Neural cell (in vitro differentiated cells): ENCODE results near the gene INTS6. TPM values are rescaled to one million over a fixed set of nuclear protein-coding genes. Genes with fewer than 3 reads are reported as not detected.

ENCODE experiments used
- H2AFZ ChIP-seq: fragments of 200-600, 300-800 bp; sonication (generic), shearing (Covaris generic); 2 replicates; pipeline ENCODE4 v1.6.0; 2014; ENCODE audit warnings: low read depth, mild to moderate bottlenecking, antibody characterized with exemption, low read length, moderate library complexity
- H3F3A ChIP-seq: fragments of 200-600 bp; shearing (Covaris generic); 2 replicates; pipeline ENCODE4 v1.6.1; 2016; ENCODE audit warnings: mild to moderate bottlenecking, moderate library complexity, mixed read lengths, antibody characterized with exemption, low read length; ENCODE audit not compliant: insufficient read depth, poor library complexity, severe bottlenecking
- H3K27ac ChIP-seq: fragments of 200-600, 300-800 bp; sonication (generic), shearing (Covaris generic); 2 replicates; pipeline ENCODE4 v1.5.1; 2014; ENCODE audit warnings: mild to moderate bottlenecking, low read length, moderate library complexity
- H3K27me3 ChIP-seq: fragments of 300-800, 200-600 bp; sonication (generic), shearing (Covaris generic); 2 replicates; pipeline ENCODE4 v1.6.0; 2014; ENCODE audit warnings: mild to moderate bottlenecking, low read depth, low read length, moderate library complexity; ENCODE audit not compliant: insufficient read depth
- H3K36me3 ChIP-seq: fragments of 300-800, 200-600 bp; sonication (generic), shearing (Covaris generic); 2 replicates; pipeline ENCODE4 v1.5.1; 2014; ENCODE audit warnings: mild to moderate bottlenecking, antibody characterized with exemption, low read length, moderate library complexity; ENCODE audit not compliant: insufficient read depth
- H3K4me2 ChIP-seq: fragments of 300-800, 200-600 bp; sonication (generic), shearing (Covaris generic); 2 replicates; pipeline ENCODE4 v1.6.0; 2014; ENCODE audit warnings: mild to moderate bottlenecking, low read length
- H3K4me3 ChIP-seq: fragments of 300-800, 200-600 bp; sonication (generic), shearing (Covaris generic); 2 replicates; pipeline ENCODE4 v1.5.1; 2014; ENCODE audit warnings: mild to moderate bottlenecking, low read length, moderate library complexity
- H3K79me2 ChIP-seq: fragments of 200-600 bp; shearing (Covaris generic); replicated peaks from 2 replicates; pipeline ENCODE4 v1.6.0; 2014; ENCODE audit warnings: mild to moderate bottlenecking, low read length, moderate library complexity; ENCODE audit not compliant: insufficient read depth
- H3K9ac ChIP-seq: fragments of 300-800, 200-600 bp; sonication (generic), shearing (Covaris generic); 2 replicates; pipeline ENCODE4 v1.6.1; 2016; ENCODE audit warnings: mild to moderate bottlenecking, low read length, mixed read lengths
- H3K9me2 ChIP-seq: fragments of 200-600 bp; shearing (Covaris generic); 2 replicates; pipeline ENCODE4 v1.6.1; 2016; ENCODE audit warnings: mild to moderate bottlenecking, low read length, mixed read lengths; ENCODE audit not compliant: insufficient read depth
- H3K9me3 ChIP-seq: fragments of 200-600, 300-800 bp; sonication (generic), shearing (Covaris generic); 2 replicates; pipeline ENCODE4 v1.6.1; 2016; ENCODE audit warnings: mild to moderate bottlenecking, mixed run types, low read length, moderate library complexity, mixed read lengths
- H4K20me1 ChIP-seq: fragments of 200-600 bp; shearing (Covaris generic); 2 replicates; pipeline ENCODE4 v1.6.1; 2016; ENCODE audit warnings: mild to moderate bottlenecking, mixed run types; ENCODE audit not compliant: insufficient read depth
- EP300 ChIP-seq: fragments of 450-650 bp; conservative IDR thresholded peaks from 2 replicates; pipeline ENCODE4 v1.6.1; 2014; ENCODE audit warnings: antibody characterized with exemption, mild to moderate bottlenecking, moderate library complexity; ENCODE audit not compliant: poor library complexity, severe bottlenecking
- EZH2 ChIP-seq: fragments of 200-600, 300-800 bp; shearing (Covaris generic), sonication (generic); IDR thresholded peaks from 2 replicates; pipeline ENCODE4 v1.6.1; 2014; ENCODE audit warnings: antibody characterized with exemption, low read length, borderline replicate concordance, mild to moderate bottlenecking; ENCODE audit not compliant: insufficient read depth, poor library complexity, severe bottlenecking
- MXI1 ChIP-seq: fragments of 450-650 bp; conservative IDR thresholded peaks from 2 replicates; pipeline ENCODE4 v1.6.1; 2014; ENCODE audit warnings: antibody characterized with exemption, mild to moderate bottlenecking; ENCODE audit not compliant: poor library complexity, severe bottlenecking
- POLR2AphosphoS5 ChIP-seq: IDR thresholded peaks from 2 replicates; pipeline ENCODE4 v1.6.1; 2012
- RAD21 ChIP-seq: fragments of 450-650 bp; conservative IDR thresholded peaks from 2 replicates; pipeline ENCODE4 v1.6.1; 2014; ENCODE audit warnings: antibody characterized with exemption, mild to moderate bottlenecking, moderate library complexity
- REST ChIP-seq: IDR thresholded peaks from 2 replicates; pipeline ENCODE4 v1.6.1; 2012; ENCODE audit warnings: borderline replicate concordance
- SMC3 ChIP-seq: fragments of 450-650 bp; conservative IDR thresholded peaks from 2 replicates; pipeline ENCODE4 v1.6.1; 2014; ENCODE audit warnings: antibody characterized with exemption, mild to moderate bottlenecking, moderate library complexity; ENCODE audit not compliant: poor library complexity
- TAF1 ChIP-seq: IDR thresholded peaks from 2 replicates; pipeline ENCODE4 v1.6.1; 2012; ENCODE audit warnings: low read depth
- polyA plus RNA-seq: library from polyadenylated mRNA; depleted of rRNA; stranded (reverse); fragments of >200 nt; gene quantifications from 2 replicates; pipeline ENCODE4 v1.2.3, GENCODE V29; 2014
- TF ChIP-seq, protein P1 (sequence below): fragments of 450-650 bp; IDR thresholded peaks from 2 replicates; pipeline ENCODE4 v1.5.1; 2014; ENCODE audit warnings: antibody characterized with exemption, mild to moderate bottlenecking, moderate library complexity; ENCODE audit not compliant: poor library complexity, severe bottlenecking

The INTS6 gene
- polyA plus RNA-seq, 1 donor from 2014 or later: 22.6 TPM

DNA sequence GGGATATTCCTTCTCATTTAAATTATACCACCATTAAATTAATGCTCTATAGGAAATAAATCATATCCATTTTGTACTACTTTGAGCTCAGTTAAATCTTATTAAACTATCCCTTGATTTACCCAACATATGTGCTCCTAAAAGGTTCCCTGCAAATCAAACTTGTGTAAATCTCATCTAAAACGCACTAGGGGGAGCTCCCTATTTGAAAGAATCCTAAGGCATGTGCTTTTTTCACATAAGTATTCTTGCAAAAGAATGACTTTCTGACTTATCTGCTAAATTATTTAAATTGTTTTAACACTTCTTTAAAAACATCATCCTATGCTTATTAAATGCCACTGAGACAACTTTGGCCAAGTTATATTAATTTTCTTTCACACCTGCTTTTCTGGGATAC lies 7.9 kb downstream of the INTS6 start:
- H3K9me3 ChIP-seq: no peaks in the 10 kb centered on the region
- H3K9me2 ChIP-seq: no peaks in the 10 kb centered on the region
- no peak overlapping the region for H3K4me3 ChIP-seq
- no peaks in the 10 kb centered on the region for H4K20me1 ChIP-seq
- no peak overlapping the region for H3K4me2 ChIP-seq
- no peaks in the 10 kb centered on the region for H3K27me3 ChIP-seq
- H3K79me2 ChIP-seq: no peaks in the 10 kb centered on the region
- no peak overlapping the region for H2AFZ ChIP-seq
- TF ChIP-seq EZH2 (no peak), EP300 (no peak), REST (no peak), RAD21 (peak; percentile 54), SMC3 (peak; percentile 42)
- TF ChIP-seq, protein P1, sequence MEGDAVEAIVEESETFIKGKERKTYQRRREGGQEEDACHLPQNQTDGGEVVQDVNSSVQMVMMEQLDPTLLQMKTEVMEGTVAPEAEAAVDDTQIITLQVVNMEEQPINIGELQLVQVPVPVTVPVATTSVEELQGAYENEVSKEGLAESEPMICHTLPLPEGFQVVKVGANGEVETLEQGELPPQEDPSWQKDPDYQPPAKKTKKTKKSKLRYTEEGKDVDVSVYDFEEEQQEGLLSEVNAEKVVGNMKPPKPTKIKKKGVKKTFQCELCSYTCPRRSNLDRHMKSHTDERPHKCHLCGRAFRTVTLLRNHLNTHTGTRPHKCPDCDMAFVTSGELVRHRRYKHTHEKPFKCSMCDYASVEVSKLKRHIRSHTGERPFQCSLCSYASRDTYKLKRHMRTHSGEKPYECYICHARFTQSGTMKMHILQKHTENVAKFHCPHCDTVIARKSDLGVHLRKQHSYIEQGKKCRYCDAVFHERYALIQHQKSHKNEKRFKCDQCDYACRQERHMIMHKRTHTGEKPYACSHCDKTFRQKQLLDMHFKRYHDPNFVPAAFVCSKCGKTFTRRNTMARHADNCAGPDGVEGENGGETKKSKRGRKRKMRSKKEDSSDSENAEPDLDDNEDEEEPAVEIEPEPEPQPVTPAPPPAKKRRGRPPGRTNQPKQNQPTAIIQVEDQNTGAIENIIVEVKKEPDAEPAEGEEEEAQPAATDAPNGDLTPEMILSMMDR: peak; percentile 44
- no peaks in the 10 kb centered on the region for H3F3A ChIP-seq
- H3K9ac ChIP-seq: no peak overlapping the region
- H3K27ac ChIP-seq: no peak overlapping the region
- H3K36me3 ChIP-seq: no peaks in the 10 kb centered on the region

DNA sequence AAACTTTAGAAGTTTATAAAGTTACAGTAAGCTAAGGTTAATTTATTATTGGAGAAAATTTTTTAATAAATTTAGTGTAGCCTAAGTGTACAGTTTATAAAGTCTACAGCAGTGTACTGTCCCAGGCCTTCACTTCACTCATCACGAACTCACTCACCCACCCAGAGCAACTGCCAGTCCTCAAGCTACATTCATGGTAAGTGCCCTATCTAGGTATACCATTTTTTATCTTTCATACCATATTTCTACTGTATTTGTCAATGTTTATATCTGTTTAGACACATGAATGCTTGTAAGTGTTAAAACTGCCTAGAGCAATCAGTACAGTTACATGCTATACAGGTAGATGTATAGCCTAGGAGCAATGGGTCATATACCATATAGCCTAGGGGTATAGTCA lies 12.5 kb downstream of the INTS6 start:
- Histone ChIP-seq H3K79me2 (no peaks in the 10 kb centered on the region), H3K9me3 (no peaks in the 10 kb centered on the region), H3K4me2 (no peak overlapping the region), H3K27ac (no peak overlapping the region), H2AFZ (no peak overlapping the region), H3K9ac (no peak overlapping the region), H3F3A (no peaks in the 10 kb centered on the region), H4K20me1 (no peaks in the 10 kb centered on the region), H3K36me3 (no peaks in the 10 kb centered on the region), H3K4me3 (no peak overlapping the region), H3K27me3 (no peaks in the 10 kb centered on the region), H3K9me2 (no peaks in the 10 kb centered on the region)
- TF ChIP-seq POLR2AphosphoS5: no peak
- no peak for TF ChIP-seq RAD21
- TF ChIP-seq MXI1: no peak
- no peak for TF ChIP-seq EZH2
- TF ChIP-seq, protein P1: no peak
- no peak for TF ChIP-seq SMC3
- no peak for TF ChIP-seq REST
- TF ChIP-seq TAF1: no peak
- TF ChIP-seq EP300: no peak
